ENCODE results near the gene CDK14. TPM values are rescaled to one million over a fixed set of nuclear protein-coding genes. Genes with fewer than 3 reads are reported as not detected.

Gene CDK14
- polyA plus RNA-seq, 1 donor from 2014 or later: 25.1 TPM

DNA sequence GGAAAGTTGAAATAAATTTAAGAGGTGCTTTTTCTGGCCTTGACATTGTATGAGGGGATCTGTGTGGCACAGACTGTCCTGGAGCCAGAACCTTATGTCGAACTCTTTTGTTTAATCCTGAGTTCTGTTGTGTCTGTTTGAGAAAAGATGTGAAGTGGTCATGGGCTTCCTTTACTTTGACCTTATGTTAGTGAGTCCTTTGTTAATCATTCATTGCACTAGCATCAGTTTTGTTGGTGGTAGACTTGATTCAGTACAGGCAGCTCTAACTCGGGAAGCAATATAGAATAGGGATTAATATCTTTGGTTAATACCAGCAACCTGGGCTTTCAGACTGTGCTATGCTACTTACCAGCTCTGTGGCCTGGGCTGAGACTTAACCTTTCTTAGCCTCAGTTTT, 544.2 kb downstream of the CDK14 start:
- peaks cover 3% of the 10 kb centered on the region for H3K9me3 ChIP-seq (ENCODE audit: low read length)
- TF ChIP-seq, protein P1, sequence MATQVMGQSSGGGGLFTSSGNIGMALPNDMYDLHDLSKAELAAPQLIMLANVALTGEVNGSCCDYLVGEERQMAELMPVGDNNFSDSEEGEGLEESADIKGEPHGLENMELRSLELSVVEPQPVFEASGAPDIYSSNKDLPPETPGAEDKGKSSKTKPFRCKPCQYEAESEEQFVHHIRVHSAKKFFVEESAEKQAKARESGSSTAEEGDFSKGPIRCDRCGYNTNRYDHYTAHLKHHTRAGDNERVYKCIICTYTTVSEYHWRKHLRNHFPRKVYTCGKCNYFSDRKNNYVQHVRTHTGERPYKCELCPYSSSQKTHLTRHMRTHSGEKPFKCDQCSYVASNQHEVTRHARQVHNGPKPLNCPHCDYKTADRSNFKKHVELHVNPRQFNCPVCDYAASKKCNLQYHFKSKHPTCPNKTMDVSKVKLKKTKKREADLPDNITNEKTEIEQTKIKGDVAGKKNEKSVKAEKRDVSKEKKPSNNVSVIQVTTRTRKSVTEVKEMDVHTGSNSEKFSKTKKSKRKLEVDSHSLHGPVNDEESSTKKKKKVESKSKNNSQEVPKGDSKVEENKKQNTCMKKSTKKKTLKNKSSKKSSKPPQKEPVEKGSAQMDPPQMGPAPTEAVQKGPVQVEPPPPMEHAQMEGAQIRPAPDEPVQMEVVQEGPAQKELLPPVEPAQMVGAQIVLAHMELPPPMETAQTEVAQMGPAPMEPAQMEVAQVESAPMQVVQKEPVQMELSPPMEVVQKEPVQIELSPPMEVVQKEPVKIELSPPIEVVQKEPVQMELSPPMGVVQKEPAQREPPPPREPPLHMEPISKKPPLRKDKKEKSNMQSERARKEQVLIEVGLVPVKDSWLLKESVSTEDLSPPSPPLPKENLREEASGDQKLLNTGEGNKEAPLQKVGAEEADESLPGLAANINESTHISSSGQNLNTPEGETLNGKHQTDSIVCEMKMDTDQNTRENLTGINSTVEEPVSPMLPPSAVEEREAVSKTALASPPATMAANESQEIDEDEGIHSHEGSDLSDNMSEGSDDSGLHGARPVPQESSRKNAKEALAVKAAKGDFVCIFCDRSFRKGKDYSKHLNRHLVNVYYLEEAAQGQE (IDR thresholded peaks at IDR 0.05; ENCODE audit: borderline replicate concordance): no peak
- TF ChIP-seq TAF1 (IDR thresholded peaks at IDR 0.05; ENCODE audit: low read depth): no peak
- no peak for TF ChIP-seq POLR2AphosphoS5 (IDR thresholded peaks at IDR 0.05)
- TF ChIP-seq EZH2 (IDR thresholded peaks at IDR 0.05; ENCODE audit: borderline replicate concordance, insufficient read depth, low read length, poor library complexity, severe bottlenecking): no peak
- no peak for TF ChIP-seq RAD21 (conservative IDR thresholded peaks at IDR 0.05)
- no peak for TF ChIP-seq EP300 (conservative IDR thresholded peaks at IDR 0.05; ENCODE audit: poor library complexity, severe bottlenecking)
- TF ChIP-seq SMC3 (conservative IDR thresholded peaks at IDR 0.05; ENCODE audit: poor library complexity): no peak
- H3K36me3 ChIP-seq (ENCODE audit: insufficient read depth, low read length): no peaks in the 10 kb centered on the region
- no peaks in the 10 kb centered on the region for H3K9me2 ChIP-seq (ENCODE audit: insufficient read depth, low read length)
- H2AFZ ChIP-seq (ENCODE audit: low read depth, low read length): no peak overlapping the region
- no peak overlapping the region for H3K4me3 ChIP-seq (ENCODE audit: low read length)
- no peak overlapping the region for H3K4me2 ChIP-seq (ENCODE audit: low read length)
- H3K27ac ChIP-seq (ENCODE audit: low read length): no peak overlapping the region
- no peaks in the 10 kb centered on the region for H3K79me2 ChIP-seq (replicated peaks; ENCODE audit: insufficient read depth, low read length)
- H3F3A ChIP-seq (ENCODE audit: insufficient read depth, low read length, poor library complexity, severe bottlenecking): no peaks in the 10 kb centered on the region
- no peak overlapping the region for H3K9ac ChIP-seq (ENCODE audit: low read length)
- no peaks in the 10 kb centered on the region for H3K27me3 ChIP-seq (ENCODE audit: insufficient read depth, low read depth, low read length)
- no peaks in the 10 kb centered on the region for H4K20me1 ChIP-seq (ENCODE audit: insufficient read depth)

DNA sequence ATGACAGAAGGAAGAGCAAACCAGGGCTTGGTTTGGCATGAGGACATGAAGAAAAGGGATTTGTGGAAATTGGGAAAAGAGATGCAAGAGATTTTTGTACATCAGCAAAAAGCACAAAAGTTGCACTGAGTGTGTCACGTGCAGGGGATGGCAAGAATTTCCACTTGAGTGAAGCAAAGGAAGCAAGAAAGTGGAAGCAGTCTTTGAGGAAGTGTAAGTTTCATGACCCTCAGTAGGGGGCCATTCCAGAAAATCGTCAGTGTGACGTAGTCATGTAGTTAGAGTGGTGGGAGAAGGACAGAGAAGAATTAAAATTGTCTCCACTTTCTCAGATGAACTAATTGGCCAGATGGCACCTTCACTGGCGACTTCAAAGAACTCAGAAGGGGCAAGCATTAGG, 544.9 kb downstream of the CDK14 start:
- Histone ChIP-seq H3K4me3 (ENCODE audit: low read length) (no peak overlapping the region), H3K4me2 (ENCODE audit: low read length) (no peak overlapping the region), H3K9me3 (ENCODE audit: low read length) (peaks cover 3% of the 10 kb centered on the region), H4K20me1 (ENCODE audit: insufficient read depth) (no peaks in the 10 kb centered on the region), H3K9ac (ENCODE audit: low read length) (no peak overlapping the region), H3K27me3 (ENCODE audit: insufficient read depth, low read depth, low read length) (no peaks in the 10 kb centered on the region), H3K36me3 (ENCODE audit: insufficient read depth, low read length) (no peaks in the 10 kb centered on the region), H3K27ac (ENCODE audit: low read length) (no peak overlapping the region), H3K79me2 (replicated peaks; ENCODE audit: insufficient read depth, low read length) (no peaks in the 10 kb centered on the region), H3F3A (ENCODE audit: insufficient read depth, low read length, poor library complexity, severe bottlenecking) (no peaks in the 10 kb centered on the region), H2AFZ (ENCODE audit: low read depth, low read length) (no peak overlapping the region), H3K9me2 (ENCODE audit: insufficient read depth, low read length) (no peaks in the 10 kb centered on the region)
- TF ChIP-seq TAF1 (IDR thresholded peaks at IDR 0.05; ENCODE audit: low read depth): no peak
- TF ChIP-seq EZH2 (IDR thresholded peaks at IDR 0.05; ENCODE audit: borderline replicate concordance, insufficient read depth, low read length, poor library complexity, severe bottlenecking): no peak
- TF ChIP-seq, protein P1 (IDR thresholded peaks at IDR 0.05; ENCODE audit: borderline replicate concordance): no peak
- TF ChIP-seq EP300 (conservative IDR thresholded peaks at IDR 0.05; ENCODE audit: poor library complexity, severe bottlenecking): no peak
- TF ChIP-seq, protein P2, sequence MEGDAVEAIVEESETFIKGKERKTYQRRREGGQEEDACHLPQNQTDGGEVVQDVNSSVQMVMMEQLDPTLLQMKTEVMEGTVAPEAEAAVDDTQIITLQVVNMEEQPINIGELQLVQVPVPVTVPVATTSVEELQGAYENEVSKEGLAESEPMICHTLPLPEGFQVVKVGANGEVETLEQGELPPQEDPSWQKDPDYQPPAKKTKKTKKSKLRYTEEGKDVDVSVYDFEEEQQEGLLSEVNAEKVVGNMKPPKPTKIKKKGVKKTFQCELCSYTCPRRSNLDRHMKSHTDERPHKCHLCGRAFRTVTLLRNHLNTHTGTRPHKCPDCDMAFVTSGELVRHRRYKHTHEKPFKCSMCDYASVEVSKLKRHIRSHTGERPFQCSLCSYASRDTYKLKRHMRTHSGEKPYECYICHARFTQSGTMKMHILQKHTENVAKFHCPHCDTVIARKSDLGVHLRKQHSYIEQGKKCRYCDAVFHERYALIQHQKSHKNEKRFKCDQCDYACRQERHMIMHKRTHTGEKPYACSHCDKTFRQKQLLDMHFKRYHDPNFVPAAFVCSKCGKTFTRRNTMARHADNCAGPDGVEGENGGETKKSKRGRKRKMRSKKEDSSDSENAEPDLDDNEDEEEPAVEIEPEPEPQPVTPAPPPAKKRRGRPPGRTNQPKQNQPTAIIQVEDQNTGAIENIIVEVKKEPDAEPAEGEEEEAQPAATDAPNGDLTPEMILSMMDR (IDR thresholded peaks at IDR 0.05; ENCODE audit: poor library complexity, severe bottlenecking): no peak
- TF ChIP-seq POLR2AphosphoS5 (IDR thresholded peaks at IDR 0.05): no peak
- TF ChIP-seq MXI1 (conservative IDR thresholded peaks at IDR 0.05; ENCODE audit: poor library complexity, severe bottlenecking): no peak
- TF ChIP-seq SMC3 (conservative IDR thresholded peaks at IDR 0.05; ENCODE audit: poor library complexity): no peak
- TF ChIP-seq RAD21 (conservative IDR thresholded peaks at IDR 0.05): no peak
